Activated CD8-positive, alpha-beta memory T cell treated with anti-CD3 and anti-CD28 coated beads for 4 hours (primary cell): ENCODE measurements around the gene ST3GAL3.

Source experiments
- DNase-seq, 2 donors: peaks; one replicate each; pipeline ENCODE4 v3.0.0-alpha.2; 2020; ENCODE audit warnings: low read depth in 2 of 2

ST3GAL3 gene, protein sequence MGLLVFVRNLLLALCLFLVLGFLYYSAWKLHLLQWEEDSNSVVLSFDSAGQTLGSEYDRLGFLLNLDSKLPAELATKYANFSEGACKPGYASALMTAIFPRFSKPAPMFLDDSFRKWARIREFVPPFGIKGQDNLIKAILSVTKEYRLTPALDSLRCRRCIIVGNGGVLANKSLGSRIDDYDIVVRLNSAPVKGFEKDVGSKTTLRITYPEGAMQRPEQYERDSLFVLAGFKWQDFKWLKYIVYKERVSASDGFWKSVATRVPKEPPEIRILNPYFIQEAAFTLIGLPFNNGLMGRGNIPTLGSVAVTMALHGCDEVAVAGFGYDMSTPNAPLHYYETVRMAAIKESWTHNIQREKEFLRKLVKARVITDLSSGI

DNA sequence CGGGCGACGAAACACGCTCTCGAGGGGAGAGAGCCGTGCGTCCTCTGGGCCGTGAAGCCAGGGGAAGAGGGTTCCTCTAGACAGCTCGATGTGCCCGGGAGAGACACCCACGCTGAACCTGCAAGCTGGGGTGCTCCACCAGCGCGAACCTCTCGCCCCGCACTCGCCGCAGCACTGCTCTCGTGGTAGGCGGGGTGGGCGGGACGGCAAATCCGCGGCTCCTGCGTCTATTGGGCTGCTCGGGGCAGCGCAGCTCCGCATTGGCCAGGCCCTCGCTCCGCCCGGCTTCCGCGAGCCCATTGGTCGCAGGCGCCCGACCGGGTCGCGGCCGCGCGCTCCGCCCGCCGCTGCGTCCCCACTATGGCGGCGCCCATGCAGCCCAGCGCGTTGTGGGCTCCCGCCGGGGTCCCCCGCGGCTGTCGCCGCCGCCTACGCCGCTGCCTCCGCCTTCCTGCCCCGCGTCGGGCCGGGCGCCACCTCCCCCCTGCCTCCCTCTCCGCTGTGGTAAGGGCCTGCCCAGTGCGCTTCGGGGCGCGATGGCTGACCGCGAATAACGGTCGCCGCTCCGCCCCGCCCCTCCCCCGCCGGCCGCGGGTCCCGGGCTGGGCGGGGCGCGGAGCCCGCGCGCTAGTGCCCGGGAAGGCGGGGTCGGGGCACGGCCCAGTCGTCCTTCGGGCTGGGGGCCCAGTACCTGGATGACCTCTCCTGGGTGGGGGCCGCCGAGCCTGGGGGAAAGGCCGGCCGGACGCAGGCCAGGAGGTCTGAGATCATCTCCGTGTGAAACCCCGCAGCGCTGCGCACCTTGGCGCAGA, at the start of gene ST3GAL3:
Gene ST3GAL3, plus strand, starts transcription at position 347 of the 812 bp plus-strand sequence. CDS start 28,727 bp downstream, outside the sequence.
- peak; percentile 83 to 89 for DNase-seq

DNA sequence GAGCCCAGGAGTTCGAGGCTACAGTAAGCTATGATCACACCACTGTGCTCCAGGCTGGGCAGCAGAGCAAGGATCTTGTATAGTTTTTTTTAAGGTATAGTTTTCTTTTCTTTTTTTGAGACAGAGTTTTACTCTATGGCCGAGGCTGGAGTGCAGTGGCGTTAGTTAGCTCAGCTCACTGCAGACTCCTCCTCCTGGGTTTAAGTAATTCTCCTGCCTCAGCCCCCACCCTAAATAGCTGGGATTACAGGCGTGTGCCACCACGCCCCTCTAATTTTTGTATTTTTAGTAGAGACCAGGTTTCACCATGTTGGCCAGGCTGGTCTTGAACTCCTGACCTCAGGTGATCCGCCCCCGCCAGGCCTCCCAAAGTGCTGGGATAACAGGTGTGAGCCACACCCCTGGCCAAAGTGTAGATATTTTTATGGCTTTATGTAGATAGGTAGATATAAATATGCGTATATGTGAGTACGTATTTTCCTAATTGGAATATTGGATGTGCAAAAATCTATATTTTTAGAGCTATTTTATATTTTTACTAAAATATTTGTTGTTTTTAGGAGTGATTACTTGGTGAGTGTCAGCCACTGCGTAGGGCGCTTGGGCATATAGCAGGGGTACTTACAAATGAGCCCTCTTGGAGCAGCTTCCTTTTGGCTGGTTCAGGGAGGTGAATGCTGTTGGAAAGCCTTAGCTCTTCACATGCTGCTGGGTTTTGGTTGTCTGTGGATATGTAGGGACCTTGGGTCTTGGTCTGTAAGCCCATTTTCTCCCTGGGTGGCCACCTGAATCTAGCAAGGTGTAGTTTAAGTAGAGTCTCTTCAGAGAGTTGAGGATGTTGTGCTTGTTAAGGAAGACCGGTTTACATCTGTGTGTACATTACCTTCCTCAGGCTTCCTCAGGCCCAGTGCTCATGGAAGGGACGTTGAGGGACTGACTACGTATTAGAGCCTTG, 47.8 kb upstream of the ST3GAL3 start:
- DNase-seq = no peak

DNA sequence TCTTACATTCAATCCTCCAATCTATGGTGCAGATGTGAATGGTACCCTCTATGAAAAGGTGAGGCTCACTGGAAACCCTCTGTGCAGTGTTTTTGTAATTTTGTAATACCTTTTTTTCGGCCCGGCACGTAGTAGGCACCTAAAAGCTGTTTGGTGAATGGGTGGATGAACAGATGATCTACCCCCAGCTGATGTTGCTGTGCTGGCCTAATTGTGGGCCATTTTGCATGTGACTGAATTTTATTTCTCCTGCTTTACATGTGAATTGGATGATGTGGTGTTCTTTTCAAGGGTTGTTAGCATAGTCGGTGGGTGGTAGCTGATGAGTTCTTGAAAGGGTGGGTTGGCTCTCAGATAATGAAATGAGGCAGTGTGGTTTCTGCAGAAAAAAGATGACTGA, 47.0 kb upstream of the ST3GAL3 start:
- DNase-seq = no peak

DNA sequence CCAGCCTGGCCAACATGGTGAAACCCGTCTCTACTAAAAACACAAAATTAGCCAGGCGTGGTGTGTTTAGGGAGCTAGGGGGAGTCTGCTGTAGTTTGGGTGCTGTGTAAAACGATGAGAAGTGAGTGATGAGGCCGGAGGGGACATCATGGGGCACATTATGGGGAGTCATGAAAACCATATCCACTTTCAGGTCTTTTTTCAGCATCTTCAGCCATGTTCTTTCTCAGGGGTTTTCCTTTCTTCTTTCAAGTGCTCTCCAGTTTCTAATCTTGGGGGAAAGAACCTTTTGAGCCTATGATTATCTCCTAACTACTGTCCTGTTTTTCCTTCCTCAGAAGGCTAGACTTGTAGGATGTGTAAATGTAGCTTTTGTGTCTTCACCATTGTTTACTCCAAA, 43.0 kb upstream of the ST3GAL3 start:
- DNase-seq = no peak

DNA sequence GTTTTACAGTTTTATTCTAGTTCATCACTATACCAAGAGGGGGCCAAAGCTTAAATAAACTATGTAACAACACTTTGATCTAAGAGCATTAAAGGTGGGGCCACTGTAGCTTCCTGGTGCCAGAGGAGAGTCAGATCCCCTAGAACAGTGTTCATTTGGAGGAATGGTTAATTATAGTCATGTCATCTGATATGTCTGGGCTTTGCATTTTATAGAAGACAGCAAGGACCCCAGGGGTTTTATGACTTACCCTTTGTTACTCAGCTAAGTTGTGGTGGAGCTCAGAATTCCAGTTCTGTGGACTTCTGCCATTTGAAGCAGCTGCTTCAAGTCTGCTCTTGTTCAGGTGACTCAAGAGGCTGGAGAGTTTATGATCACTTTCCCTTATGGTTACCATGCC, 40.7 kb upstream of the ST3GAL3 start:
- no peak for DNase-seq

DNA sequence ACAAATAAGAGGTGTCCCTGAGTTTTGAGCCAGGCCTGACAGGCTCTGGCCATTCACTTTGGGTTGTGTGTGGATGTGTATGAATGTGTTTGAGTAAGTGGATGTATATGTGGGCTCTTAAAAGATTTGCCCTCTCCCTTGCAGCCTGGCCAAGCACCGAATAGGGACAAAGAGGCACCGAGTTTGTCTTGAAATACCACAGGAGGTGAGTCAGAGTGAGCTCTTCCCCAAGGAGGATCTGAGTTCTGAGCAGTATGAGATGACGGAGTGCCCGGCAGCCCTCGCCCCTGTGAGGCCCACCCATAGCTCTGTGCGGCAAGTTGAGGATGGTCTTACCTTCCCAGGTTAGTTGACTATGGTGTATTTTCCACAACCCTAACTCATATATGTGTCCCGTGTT, 38.4 kb upstream of the ST3GAL3 start:
- no peak for DNase-seq

DNA sequence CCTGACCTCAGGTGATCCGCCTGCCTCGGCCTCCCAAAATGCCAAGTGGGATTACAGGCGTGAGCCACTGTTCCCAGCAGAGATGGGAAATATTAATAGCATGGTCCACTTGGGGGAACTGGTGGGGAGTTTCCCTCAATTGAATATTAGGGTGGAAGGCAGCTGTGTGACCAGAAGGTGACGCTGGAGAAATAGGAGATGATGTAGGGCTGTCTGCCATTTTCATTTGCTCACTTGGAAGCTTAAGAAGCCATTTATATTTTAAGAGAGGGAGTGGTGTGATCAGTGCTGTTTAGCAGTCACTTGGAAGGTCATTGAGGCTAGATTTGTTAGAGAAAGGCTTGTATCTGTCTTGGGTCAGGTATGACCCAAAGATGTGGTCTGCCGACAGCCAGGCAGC, 37.5 kb upstream of the ST3GAL3 start:
- no peak for DNase-seq

DNA sequence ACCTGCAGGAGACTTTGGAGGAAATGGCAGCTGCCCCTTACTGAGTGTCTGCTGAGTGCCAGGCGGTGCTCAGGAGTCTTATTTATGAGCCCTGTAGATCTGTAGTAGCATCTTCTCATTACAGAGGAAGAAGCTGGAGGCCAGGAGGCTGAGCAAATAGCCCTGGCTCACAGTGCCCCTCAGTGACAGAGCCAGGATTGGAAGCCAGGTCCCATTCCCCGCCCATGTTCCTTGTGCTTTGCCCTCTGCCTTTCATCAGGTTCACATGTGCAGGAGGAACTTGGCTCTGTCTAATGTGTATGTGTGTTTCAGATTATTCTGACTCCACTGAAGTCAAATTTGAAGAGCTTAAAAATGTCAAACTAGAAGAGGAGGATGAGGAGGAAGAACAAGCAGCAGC, 36.1 kb upstream of the ST3GAL3 start:
- no peak for DNase-seq

DNA sequence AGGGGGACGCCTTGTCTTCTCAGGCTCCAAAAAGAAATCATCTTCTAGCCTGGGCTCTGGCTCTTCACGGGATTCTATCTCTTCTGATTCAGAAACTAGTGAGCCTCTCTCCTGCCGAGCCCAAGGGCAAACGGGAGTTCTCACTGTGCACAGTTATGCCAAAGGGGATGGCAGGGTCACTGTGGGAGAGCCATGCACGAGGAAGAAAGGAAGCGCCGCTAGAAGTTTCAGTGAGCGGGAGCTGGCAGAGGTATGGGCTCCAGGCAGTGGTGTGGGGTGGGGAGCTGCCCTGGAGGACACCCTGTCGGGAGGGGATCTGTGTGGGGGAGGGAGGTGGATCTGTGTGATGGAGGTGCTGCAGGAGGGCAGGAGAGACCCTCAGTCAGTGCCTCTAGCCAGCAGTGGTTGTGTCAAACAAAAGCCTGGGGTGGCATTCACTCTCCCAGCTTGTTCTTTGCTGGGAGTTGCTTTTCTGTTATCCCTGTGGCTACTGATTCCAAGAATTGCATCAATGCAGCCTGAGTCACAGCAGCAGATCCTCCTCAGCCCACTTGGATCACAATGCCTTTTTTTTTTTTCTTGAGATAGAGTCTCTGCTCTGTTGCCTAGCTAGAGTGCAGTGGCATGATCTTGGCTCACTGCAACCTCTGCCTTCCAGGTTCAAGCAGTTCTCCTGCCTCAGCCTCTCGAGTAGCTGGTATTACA, 35.6 kb upstream of the ST3GAL3 start:
- no peak for DNase-seq

DNA sequence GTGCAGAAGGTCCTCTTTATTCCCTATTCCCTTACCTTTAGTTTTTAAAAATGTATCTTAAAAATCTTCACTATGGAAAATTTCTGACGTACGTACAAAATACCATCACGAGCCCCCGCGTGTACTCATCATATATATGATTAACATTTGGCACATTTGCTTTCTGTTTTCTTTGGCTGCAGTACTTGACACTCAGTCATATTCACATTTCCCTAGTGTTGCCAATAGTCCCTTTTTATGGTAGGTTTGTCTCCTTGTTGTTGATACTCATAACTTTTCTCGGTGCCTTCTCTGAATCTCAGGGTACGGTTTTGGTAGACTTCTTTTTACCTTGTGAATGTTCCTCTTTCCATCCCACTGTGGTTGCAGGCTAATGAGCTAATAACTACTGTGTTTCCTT, 34.1 kb upstream of the ST3GAL3 start:
- DNase-seq = no peak

DNA sequence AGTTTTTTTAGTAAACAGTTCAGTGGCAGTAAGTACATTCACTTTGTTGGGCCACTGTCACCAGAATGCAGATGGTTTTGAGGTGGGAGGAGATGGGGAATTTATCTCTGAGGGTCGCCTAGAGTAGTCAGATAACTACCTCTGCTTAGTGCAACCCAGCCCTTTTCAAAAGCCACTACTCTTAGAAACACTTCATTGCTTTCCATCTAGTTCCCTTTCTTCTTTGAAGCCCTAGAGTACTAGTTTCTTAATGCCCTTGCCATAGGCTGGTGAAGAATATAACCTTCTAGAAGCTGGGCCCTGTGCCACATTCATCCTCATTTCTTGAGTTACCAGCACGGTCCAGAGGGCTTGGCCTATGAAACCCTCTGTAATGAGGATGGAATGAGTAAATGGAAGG, 28.4 kb upstream of the ST3GAL3 start:
- no peak for DNase-seq

DNA sequence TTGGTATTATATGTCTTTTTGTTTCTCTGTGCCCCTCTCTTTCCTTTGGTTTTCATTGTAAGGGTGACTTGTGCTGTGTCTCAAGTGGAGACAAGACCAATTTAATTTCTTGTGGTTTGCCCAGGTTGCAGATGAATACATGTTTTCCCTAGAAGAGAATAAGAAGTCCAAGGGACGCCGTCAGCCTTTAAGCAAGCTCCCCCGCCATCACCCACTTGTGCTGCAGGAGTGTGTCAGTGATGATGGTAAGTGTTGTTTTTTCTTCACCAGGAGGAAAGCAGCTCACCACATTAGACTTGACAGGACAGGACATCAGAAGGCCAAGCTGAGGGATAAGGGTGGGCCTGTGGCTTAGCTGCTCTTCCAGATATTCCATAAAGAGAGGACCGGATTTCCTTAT, 23.8 kb upstream of the ST3GAL3 start:
- DNase-seq = no peak

DNA sequence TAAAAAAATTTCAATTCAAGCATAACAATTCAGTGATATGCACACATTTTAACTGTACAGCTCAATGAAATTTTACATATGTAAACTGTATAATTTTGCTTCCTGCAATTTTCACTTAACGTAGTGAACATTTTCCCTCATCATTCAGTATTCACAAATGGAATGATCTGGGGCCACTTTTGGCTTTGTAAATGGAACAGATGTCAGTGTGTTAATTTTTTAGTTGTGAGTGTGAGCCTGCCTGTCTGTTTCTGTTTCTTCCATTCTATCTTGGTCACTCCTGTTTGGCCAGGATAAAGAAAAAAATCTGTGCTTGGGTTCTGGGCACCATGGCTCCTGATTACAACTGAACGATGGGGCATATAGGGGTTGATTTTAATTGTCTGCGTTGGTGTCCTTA, 20.5 kb upstream of the ST3GAL3 start:
- DNase-seq = no peak

DNA sequence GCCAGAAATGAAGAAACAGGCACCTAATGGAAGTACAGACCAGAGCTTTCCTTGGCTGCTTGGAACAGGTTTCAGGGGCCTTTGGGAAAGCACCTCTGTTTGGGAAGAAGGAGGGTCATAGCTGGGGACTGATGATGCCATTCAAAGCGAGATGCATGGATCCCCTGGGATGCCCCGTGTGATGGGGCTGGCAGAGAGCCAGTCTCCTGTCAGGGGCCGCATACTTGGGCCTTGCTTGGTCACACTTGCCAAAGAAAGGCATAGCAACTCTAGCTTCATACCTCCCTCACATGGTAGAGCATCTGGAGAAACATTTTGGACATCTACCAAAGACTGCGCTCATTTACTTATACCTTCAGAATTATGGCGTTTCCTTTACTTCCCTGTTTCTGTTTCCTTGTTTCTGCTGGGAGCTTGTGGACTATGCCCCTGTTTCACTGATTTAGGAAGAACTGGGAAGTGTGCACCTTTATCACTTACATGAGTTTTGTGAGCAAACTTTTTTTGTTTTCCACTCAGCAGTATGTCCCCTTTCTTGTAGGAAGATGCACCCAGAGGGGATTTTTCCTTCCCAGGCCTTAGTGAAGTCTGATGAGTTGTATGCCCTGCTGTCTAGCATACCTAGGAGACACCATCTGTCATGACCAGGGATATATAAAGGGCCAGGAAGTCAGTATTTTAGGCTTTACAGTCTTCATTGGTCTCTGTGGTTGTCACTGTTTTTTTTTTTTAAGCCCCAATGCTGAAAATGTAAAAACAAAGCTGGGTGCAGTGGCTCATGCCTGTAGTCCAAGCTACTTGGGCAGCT, 19.8 kb upstream of the ST3GAL3 start:
- no peak for DNase-seq

DNA sequence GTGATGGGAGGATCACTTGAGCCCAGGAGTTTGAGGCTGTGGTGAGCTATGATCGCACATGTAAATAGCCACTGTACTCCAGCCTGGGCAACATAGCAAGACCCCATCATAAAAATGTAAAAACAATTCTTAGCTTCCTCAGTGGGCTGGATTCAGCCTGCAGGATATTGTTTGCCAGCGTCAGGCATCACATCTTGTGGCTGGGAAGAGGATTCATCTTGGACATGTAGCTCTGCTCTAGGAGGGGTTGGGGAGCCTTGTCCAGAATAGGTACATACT, 19.3 kb upstream of the ST3GAL3 start:
- DNase-seq = no peak

DNA sequence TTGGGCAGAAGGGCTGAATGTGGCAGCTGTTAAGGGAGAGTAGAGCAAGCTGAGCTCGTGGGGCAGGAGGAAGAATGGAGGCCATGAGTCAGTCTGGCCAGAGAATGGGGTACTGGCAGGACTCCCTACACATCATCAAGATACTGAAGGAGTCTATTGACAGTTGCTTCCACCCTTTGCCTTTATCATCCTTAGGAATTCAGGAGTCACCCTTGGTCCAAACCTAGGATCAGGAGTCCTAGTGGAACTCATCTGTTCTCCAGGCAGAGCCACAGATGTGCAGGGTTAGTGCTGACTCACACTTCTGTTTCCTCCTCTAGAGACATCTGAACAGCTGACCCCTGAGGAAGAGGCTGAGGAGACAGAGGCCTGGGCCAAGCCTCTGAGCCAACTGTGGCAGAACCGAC, 18.7 kb upstream of the ST3GAL3 start:
- DNase-seq = no peak

DNA sequence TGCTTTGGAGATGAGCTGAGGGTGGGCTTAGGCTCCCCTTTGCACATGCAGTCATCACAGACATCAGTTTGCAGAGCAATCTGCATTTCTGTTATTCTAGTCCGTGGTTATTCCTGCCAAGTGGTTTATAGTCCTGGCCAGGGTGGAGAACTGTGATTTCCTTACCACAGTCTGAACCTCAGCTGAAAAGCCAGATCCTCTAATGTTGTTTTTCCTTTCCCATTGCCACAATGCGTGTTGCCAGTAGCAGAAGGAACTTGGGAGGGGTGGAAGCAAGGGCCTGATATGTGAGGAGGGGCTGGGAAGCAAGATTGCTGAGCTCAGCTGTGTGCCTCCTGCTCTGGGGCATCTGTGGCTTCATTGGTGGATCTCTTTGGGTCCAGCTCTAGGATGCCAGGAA, 18.0 kb upstream of the ST3GAL3 start:
- DNase-seq = no peak

DNA sequence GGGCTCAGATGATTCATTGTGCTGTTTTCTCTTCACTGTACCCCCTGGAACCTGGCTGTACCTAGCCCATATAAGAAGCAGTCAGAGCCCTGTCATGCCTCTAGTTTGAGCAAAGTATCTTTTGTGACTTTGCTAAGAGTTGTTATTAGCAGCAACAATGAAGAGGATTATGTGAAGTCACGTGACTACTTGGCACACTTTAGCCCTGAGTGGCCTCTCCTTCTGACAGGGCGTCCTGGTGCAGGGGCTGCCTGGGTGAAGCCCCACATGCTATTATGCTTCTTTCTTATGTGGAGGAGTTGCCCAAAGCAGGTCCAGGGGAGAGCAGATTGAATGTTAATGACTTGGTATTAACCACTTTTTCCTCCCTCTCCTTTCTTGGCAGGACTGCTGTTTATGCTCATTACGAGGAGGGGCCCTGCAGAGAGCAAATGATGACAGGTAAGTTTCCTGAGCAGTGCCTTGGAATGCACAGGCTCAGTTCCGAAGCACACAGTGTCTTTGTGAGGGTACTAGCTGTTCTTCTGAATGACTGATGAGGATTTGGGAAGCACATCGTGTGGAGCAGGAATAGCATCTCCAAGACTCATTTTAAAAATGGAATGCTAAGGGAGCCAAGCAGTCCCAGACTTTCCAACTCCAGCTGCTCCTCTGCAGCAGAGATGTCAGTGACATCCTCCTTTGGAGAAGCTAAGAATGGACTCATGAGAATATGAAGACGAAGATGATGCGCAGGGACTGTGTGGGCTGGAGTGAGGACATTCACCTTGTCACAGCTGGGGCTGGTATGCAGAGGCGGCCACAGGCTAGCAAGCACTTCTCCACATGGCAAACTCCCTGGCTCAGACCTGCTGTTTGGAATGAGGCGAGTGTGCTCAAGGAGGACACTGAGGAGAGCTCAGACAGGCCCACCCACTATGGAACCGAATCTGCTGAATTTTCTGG, 15.2 kb upstream of the ST3GAL3 start:
- DNase-seq = no peak

DNA sequence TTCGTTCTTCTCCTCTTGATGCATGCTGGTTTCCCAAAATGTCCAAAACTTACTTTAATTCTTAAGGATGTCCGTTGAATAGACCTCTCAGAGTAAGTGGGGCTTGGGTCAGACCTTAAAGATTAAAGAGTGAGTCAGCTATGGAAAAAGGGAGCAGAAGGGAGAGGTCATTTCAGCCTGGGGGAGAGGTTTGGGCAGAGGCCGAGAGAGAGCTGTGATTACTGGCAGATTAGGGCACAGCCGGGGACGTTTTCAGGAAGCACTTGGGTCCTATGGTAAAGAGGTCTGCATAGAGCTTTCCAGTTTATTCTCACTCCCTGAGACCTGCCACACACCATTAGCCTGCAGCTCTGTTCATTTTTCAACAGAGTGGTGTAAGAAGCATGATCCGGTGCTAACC, 14.0 kb upstream of the ST3GAL3 start:
- no peak for DNase-seq

DNA sequence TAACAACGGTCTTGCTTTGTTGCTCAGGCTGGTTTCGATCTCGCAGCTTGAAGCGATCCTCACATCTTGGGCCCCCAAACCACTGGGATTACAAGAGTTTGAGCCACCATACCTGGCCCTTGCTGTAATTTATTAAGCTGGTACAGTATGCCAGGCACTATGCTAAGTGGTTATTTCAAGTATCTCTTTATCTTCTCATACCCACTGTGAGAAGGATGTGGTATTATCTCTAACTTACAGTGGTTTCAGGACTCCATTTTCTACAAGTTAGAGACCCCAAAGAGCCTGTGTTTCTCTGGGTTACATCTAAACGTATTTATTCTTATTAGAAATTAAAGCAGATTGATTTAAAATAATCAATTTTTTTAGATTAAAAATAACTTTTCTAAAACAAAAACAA, 8.1 kb upstream of the ST3GAL3 start:
- DNase-seq = no peak
